LNCAP (cell line): ENCODE measurements around the gene ELP4.

Experiments
- TF ChIP-seq, protein P1 (sequence below): fragments of 450-650 bp; IDR thresholded peaks from 2 replicates; pipeline ENCODE4 v1.5.1; 2017; ENCODE audit warnings: mild to moderate bottlenecking

The ELP4 gene

DNA sequence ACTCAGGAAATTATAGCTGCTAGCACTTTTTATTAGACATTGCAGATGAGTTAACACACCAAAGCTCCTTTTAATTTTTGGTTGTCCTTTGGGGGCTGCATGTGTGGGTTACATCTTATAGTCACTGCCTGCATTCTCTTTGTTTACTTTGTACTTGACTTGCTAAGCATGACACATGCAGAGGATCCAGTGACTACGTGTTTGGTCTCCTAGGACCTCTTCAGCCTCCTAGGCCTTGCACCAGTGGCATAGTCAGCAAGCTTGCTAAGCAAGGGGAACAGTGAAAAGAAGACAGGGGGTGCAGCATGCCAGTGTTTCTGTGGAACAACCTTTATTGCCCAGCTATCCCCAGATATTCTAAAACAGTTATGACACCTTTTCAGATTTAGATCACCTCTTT, 193.4 kb downstream of the ELP4 start:
- TF ChIP-seq, protein P1, sequence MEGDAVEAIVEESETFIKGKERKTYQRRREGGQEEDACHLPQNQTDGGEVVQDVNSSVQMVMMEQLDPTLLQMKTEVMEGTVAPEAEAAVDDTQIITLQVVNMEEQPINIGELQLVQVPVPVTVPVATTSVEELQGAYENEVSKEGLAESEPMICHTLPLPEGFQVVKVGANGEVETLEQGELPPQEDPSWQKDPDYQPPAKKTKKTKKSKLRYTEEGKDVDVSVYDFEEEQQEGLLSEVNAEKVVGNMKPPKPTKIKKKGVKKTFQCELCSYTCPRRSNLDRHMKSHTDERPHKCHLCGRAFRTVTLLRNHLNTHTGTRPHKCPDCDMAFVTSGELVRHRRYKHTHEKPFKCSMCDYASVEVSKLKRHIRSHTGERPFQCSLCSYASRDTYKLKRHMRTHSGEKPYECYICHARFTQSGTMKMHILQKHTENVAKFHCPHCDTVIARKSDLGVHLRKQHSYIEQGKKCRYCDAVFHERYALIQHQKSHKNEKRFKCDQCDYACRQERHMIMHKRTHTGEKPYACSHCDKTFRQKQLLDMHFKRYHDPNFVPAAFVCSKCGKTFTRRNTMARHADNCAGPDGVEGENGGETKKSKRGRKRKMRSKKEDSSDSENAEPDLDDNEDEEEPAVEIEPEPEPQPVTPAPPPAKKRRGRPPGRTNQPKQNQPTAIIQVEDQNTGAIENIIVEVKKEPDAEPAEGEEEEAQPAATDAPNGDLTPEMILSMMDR, result no peak

DNA sequence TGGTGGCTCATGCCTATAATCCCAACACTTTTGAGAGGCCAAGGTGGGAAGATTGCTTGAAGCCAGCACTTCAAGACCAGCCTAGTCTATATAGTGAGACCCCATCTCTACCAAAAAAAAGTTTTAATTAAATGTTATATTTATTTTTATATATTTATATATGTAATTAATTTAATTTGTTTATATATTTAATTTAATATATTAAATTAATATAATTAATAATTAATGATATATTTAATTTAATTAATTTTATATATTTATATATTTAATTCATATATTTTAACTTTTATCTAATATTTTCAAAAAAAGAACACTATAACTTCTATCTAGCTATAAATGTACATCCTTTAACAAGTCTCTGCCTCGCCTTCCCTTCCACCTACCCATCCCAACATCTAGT, 196.8 kb downstream of the ELP4 start:
- TF ChIP-seq, protein P1, result no peak

- TF ChIP-seq, protein P1, result no peak
Measured at GRCh38 chr11:31711137-31711536, 201.6 kb downstream of the ELP4 start.

DNA sequence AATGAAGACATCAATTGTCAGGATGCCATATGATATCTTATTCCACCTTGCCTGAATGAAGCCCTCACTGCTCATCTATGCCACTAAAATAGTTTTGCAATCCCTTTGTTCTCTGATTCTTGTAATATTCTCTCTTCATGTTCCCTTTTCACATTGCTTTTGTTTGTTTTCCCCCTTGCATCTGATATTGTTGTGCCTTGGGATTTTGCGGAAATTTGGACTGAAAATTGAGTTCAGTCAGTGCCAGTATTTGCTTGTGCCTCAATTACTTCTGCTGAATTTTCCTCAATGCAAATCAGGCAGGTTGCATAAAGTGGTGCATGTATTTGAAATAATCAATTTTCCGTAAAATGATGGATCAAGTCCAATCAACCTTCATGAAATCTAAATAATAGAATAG, 203.3 kb downstream of the ELP4 start:
- TF ChIP-seq, protein P1, result no peak

GRCh38 chr11:31714840-31715239, 205.3 kb downstream of the ELP4 start:
- TF ChIP-seq, protein P1, result no peak

- TF ChIP-seq, protein P1, result no peak
Measured at GRCh38 chr11:31720225-31720624, 210.7 kb downstream of the ELP4 start.

GRCh38 chr11:31720671-31721365, 211.3 kb downstream of the ELP4 start:
- TF ChIP-seq, protein P1, result no peak

DNA sequence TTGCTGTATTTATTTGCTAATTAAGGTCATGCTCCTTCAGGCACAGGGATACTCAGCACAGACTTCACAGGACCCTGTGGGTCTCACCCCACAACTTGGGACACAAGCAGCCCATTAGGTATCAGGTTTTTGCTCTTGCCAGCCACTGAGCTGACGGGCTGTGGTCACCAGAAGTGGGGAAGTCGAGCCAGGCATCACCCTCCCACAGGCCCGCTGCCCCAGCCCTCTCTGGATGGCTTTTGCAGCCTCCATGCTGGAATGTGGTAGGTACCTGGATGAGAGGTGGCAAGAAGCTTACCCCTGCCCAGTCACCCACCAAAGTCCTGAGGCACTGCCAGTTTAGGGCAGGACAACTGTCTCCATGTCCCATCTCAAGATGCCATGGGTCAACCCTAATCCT, 213.2 kb downstream of the ELP4 start:
- TF ChIP-seq, protein P1, result no peak
